ENCODE results near the gene STAG1.

- no peak for TF ChIP-seq CTCF (IDR thresholded peaks at IDR 0.05)
- TF ChIP-seq POLR2A (IDR thresholded peaks at IDR 0.05): no peak
Measured at GRCh38 chr3:136547293-136547692, 204.9 kb downstream of the STAG1 start.

Data from vagina (tissue), 2 donors.